Measurements from ENCODE around the gene YDJC.

The YDJC gene

DNA sequence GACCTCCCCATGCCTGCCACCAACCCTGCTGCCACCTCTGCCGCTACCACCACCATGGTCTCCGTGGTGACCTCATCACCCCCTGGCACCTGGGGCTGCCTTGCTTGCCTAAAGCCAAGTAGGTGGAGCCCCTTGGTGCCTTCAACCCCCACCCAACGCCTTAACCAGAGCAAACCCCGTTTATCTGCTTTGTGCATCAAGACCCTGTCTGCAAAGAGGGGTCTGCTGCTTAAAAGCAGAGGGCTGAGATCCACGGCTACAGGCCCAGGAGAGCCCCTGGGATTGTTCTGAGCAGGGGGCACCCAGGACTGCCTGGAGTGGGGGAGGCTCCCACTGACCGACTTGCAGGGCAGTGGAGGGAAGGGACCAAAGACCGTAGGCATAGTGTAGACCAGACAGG, 31.1 kb upstream of the YDJC start:
- Histone ChIP-seq H2AFZ (ENCODE audit: insufficient read depth, low read length, poor library complexity) (no peak overlapping the region), H3K4me2 (ENCODE audit: low read length) (no peak overlapping the region), H2BK5ac (ENCODE audit: low read depth, low read length, poor library complexity) (no peak overlapping the region), H3K79me2 (ENCODE audit: control insufficient read depth, insufficient read depth, low read length, poor library complexity) (peaks cover 2% of the 10 kb centered on the region), H3K4me3 (ENCODE audit: low read depth, low read length) (no peak overlapping the region), H3K79me1 (ENCODE audit: low read length) (peaks cover 18% of the 10 kb centered on the region), H4K12ac (ENCODE audit: low read depth, low read length) (no peak overlapping the region), H3K27me3 (ENCODE audit: insufficient read depth, low read length) (no peaks in the 10 kb centered on the region), H3K23ac (ENCODE audit: low read length) (no peak overlapping the region), H2AK5ac (ENCODE audit: low read length) (no peak overlapping the region), H3K14ac (ENCODE audit: low read length) (no peak overlapping the region), H3K9ac (ENCODE audit: low read length) (no peak overlapping the region), H4K8ac (ENCODE audit: low read depth, low read length) (no peak overlapping the region), H2BK12ac (ENCODE audit: low read length) (no peak overlapping the region), H3K18ac (ENCODE audit: low read length) (no peak overlapping the region), H3K27ac (ENCODE audit: low read depth, low read length) (no peak overlapping the region), H3K36me3 (ENCODE audit: control insufficient read depth in 1 of 2, insufficient read depth in 2 of 2, low read length in 2 of 2) (no peaks in the 10 kb centered on the region), H3K9me3 (ENCODE audit: insufficient read depth, low read depth, low read length) (no peaks in the 10 kb centered on the region), H3K4me1 (ENCODE audit: control insufficient read depth in 1 of 2, insufficient read depth in 2 of 2, low read length in 2 of 2) (peaks cover 12 to 17% of the 10 kb centered on the region in 2 experiments), H3K4ac (ENCODE audit: low read depth, low read length) (no peak overlapping the region), H2BK120ac (ENCODE audit: insufficient read depth, low read length, poor library complexity) (no peak overlapping the region), H4K91ac (ENCODE audit: low read depth, low read length) (no peak overlapping the region)
- no peak for DNase-seq
- WGBS (ENCODE audit: extremely low coverage, insufficient coverage, insufficient read length) = no CpG with 5 or more reads among the region's 7 CpGs

DNA sequence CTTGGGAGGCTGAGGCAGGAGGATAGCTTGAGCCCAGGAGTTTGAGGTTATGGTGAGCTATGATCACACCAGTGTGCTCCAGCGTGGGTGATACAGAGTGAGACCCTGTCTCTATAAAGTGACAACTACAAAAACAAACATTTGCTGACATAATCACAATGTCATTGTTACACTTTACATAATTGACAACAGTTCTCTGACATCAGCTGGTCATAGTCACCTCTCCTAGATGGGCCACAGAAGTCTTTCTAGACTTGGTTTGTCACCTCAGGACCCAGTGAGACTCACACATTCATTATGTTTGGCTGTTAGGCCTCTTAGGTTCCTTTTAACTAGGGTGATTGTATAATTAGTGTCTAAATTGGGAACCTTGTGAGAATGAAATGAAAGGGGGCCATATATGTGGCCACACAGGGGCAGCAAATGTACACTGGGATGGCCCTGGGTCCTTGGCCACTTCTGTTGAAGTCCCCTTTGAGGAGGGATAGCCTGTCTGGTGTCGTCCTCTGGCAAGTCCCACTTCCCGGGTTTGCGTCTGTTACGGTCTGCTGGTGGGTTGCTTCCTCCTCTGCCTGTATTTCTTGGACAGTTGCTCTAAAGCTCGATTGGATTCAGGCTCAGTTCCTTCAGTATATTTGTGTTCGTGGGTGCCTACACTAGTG, 30.2 kb upstream of the YDJC start:
- Histone ChIP-seq H3K14ac (ENCODE audit: low read length) (no peak overlapping the region), H4K12ac (ENCODE audit: low read depth, low read length) (no peak overlapping the region), H2AFZ (ENCODE audit: insufficient read depth, low read length, poor library complexity) (no peak overlapping the region), H3K18ac (ENCODE audit: low read length) (no peak overlapping the region), H3K79me1 (ENCODE audit: low read length) (peaks cover 14% of the 10 kb centered on the region), H2BK5ac (ENCODE audit: low read depth, low read length, poor library complexity) (no peak overlapping the region), H2BK120ac (ENCODE audit: insufficient read depth, low read length, poor library complexity) (no peak overlapping the region), H3K9me3 (ENCODE audit: insufficient read depth, low read depth, low read length) (no peaks in the 10 kb centered on the region), H3K36me3 (ENCODE audit: control insufficient read depth in 1 of 2, insufficient read depth in 2 of 2, low read length in 2 of 2) (no peaks in the 10 kb centered on the region), H3K27me3 (ENCODE audit: insufficient read depth, low read length) (no peaks in the 10 kb centered on the region), H2AK5ac (ENCODE audit: low read length) (no peak overlapping the region), H3K27ac (ENCODE audit: low read depth, low read length) (no peak overlapping the region), H4K91ac (ENCODE audit: low read depth, low read length) (no peak overlapping the region), H3K79me2 (ENCODE audit: control insufficient read depth, insufficient read depth, low read length, poor library complexity) (peaks cover 2% of the 10 kb centered on the region), H3K4ac (ENCODE audit: low read depth, low read length) (no peak overlapping the region), H2BK12ac (ENCODE audit: low read length) (no peak overlapping the region), H3K23ac (ENCODE audit: low read length) (no peak overlapping the region), H4K8ac (ENCODE audit: low read depth, low read length) (no peak overlapping the region), H3K4me1 (ENCODE audit: control insufficient read depth in 1 of 2, insufficient read depth in 2 of 2, low read length in 2 of 2) (peaks cover 12 to 15% of the 10 kb centered on the region in 2 experiments), H3K4me2 (ENCODE audit: low read length) (no peak overlapping the region), H3K4me3 (ENCODE audit: low read depth, low read length) (no peak overlapping the region), H3K9ac (ENCODE audit: low read length) (no peak overlapping the region)
- DNase-seq = no peak
- no CpG with 5 or more reads among the region's 7 CpGs for WGBS (ENCODE audit: extremely low coverage, insufficient coverage, insufficient read length)

DNA sequence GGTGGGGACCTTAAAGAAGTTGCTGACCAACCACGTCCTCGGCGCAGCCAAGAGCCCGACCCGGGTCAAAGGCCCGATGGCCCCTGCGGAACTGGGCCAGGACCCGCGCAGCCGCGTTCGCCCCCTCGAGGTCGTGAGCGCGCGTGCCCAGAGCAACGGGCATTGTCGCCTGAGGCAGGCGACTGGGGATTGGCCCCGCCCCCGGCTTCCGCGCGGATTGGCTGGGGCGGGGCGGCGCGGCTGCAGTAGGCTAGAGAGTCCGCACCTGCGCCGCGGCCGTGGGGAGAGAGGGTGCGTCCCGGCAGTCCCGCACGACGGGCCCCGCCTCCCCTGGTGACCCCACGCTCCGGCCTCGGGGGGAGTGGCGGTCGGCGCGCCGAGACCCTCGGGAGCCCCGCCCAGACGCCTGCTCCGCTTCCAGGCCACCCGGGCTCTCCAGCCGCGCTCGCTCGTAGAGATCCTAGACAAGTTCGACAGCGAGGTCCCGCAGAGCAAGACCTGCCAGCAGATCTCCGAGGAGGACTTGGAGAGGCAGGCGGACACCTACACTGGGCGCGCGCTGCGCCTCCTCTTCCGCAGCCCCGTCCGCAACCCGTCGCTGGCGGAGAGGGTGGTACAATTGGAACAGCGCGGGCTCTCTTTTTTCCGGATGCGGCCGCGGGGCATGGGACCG, 27.7 kb upstream of the YDJC start:
- Histone ChIP-seq H3K27me3 (ENCODE audit: insufficient read depth, low read length) (no peaks in the 10 kb centered on the region), H2BK120ac (ENCODE audit: insufficient read depth, low read length, poor library complexity) (peak overlapping the region; percentile 47)
- whole genome bisulfite sequencing (ENCODE audit: extremely low coverage, insufficient coverage, insufficient read length) = no CpG with 5 or more reads among the region's 79 CpGs

DNA sequence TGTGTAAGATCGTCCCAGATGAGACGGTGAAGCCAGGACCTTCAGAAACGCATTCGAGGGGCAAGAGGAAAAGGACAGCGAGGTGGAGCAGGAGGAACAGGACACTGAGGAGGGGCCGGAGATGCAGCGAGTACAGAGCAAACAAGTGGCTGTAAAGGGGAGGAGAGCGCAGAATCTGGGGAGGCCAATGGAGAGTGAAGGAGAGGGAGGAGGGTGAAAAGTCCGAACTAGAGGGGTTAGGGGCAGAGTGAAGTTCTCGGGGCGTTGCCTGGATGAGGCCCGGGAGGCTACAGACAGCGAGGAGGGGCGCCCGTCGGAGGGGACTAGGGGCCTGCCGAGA, 27.2 kb upstream of the YDJC start:
- Histone ChIP-seq H4K8ac (ENCODE audit: low read depth, low read length) (peak overlapping the region; percentile 23), H3K4ac (ENCODE audit: low read depth, low read length) (no peak overlapping the region), H2AK5ac (ENCODE audit: low read length) (no peak overlapping the region), H3K23ac (ENCODE audit: low read length) (no peak overlapping the region), H3K79me2 (ENCODE audit: control insufficient read depth, insufficient read depth, low read length, poor library complexity) (peaks cover 8% of the 10 kb centered on the region), H3K9me3 (ENCODE audit: insufficient read depth, low read depth, low read length) (peaks cover 2% of the 10 kb centered on the region), H3K36me3 (ENCODE audit: control insufficient read depth in 1 of 2, insufficient read depth in 2 of 2, low read length in 2 of 2) (peaks cover 9 to 14% of the 10 kb centered on the region in 2 experiments), H3K9ac (ENCODE audit: low read length) (no peak overlapping the region), H2AFZ (ENCODE audit: insufficient read depth, low read length, poor library complexity) (no peak overlapping the region), H2BK12ac (ENCODE audit: low read length) (peak overlapping the region; percentile 14), H3K4me2 (ENCODE audit: low read length) (peak overlapping the region; percentile 72), H3K79me1 (ENCODE audit: low read length) (peaks cover 23% of the 10 kb centered on the region), H3K27ac (ENCODE audit: low read depth, low read length) (peak overlapping the region; percentile 68), H2BK5ac (ENCODE audit: low read depth, low read length, poor library complexity) (peak overlapping the region; percentile 0), H3K14ac (ENCODE audit: low read length) (no peak overlapping the region), H4K12ac (ENCODE audit: low read depth, low read length) (no peak overlapping the region), H4K91ac (ENCODE audit: low read depth, low read length) (peak overlapping the region; percentile 81), H3K4me1 (ENCODE audit: control insufficient read depth in 1 of 2, insufficient read depth in 2 of 2, low read length in 2 of 2) (peaks cover 25 to 31% of the 10 kb centered on the region in 2 experiments), H2BK120ac (ENCODE audit: insufficient read depth, low read length, poor library complexity) (peak overlapping the region; percentile 1), H3K4me3 (ENCODE audit: low read depth, low read length) (peak overlapping the region; percentile 68), H3K27me3 (ENCODE audit: insufficient read depth, low read length) (no peaks in the 10 kb centered on the region), H3K18ac (ENCODE audit: low read length) (no peak overlapping the region)
- DNase-seq = no peak
- no CpG with 5 or more reads among the region's 17 CpGs for WGBS (ENCODE audit: extremely low coverage, insufficient coverage, insufficient read length)

More for the DNA sequence above, 27.7 kb upstream of the YDJC start:
- Histone ChIP-seq H3K9me3 (ENCODE audit: insufficient read depth, low read depth, low read length) (peaks cover under 1% of the 10 kb centered on the region), H2BK5ac (ENCODE audit: low read depth, low read length, poor library complexity) (peak overlapping the region; percentile 44), H4K91ac (ENCODE audit: low read depth, low read length) (peak overlapping the region; percentile 81), H3K14ac (ENCODE audit: low read length) (peak overlapping the region; percentile 92), H3K4me1 (ENCODE audit: control insufficient read depth in 1 of 2, insufficient read depth in 2 of 2, low read length in 2 of 2) (peaks cover 23 to 29% of the 10 kb centered on the region in 2 experiments), H2BK12ac (ENCODE audit: low read length) (peak overlapping the region; percentile 14), H3K9ac (ENCODE audit: low read length) (peak overlapping the region; percentile 10), H3K18ac (ENCODE audit: low read length) (peak overlapping the region; percentile 62), H3K4ac (ENCODE audit: low read depth, low read length) (no peak overlapping the region), H3K27ac (ENCODE audit: low read depth, low read length) (peak overlapping the region; percentile 77), H3K23ac (ENCODE audit: low read length) (no peak overlapping the region), H3K36me3 (ENCODE audit: control insufficient read depth in 1 of 2, insufficient read depth in 2 of 2, low read length in 2 of 2) (peaks cover 9 to 14% of the 10 kb centered on the region in 2 experiments), H3K4me3 (ENCODE audit: low read depth, low read length) (peak overlapping the region; percentile 68), H4K8ac (ENCODE audit: low read depth, low read length) (peak overlapping the region; percentile 23), H3K4me2 (ENCODE audit: low read length) (peak overlapping the region; percentile 72), H3K79me1 (ENCODE audit: low read length) (peaks cover 18% of the 10 kb centered on the region), H4K12ac (ENCODE audit: low read depth, low read length) (peak overlapping the region; percentile 76), H2AFZ (ENCODE audit: insufficient read depth, low read length, poor library complexity) (peak overlapping the region; percentile 91), H2AK5ac (ENCODE audit: low read length) (no peak overlapping the region), H3K79me2 (ENCODE audit: control insufficient read depth, insufficient read depth, low read length, poor library complexity) (peaks cover 4% of the 10 kb centered on the region)
- peak; percentile 78 to 86 for DNase-seq
